ENCODE data around the gene RASSF5.

Gene RASSF5

GRCh38 chr1:206497363-206497762, 10.0 kb upstream of the RASSF5 start:
- no peak overlapping the region for H3K4me3 ChIP-seq (ENCODE audit: low read length)
- no peak for TF ChIP-seq ZNF274 (IDR thresholded peaks at IDR 0.05; ENCODE audit: low read depth, low read length)

GRCh38 chr1:206497774-206498173, 9.6 kb upstream of the RASSF5 start:
- no peak for TF ChIP-seq ZNF274 (IDR thresholded peaks at IDR 0.05; ENCODE audit: low read depth, low read length)
- H3K4me3 ChIP-seq (ENCODE audit: low read length): no peak overlapping the region

DNA sequence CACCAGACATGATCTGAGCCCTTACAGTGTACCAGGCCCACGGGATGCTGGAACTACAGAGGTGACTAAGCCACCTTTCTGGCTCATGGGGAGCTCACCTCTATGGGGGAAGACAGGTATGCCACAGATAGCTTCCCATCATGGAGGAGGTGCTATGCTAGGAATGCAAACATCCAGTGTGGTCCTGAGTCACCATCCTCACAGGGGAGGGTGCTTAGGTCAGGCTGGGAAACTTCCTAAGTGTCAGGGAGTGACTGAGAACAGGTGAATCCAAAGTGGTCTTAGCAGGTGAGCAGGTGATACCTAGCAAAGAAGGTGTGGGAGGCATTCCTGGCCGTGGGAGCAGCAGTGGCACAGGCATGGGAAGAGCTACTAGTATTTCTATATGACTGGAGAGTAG, 8.6 kb upstream of the RASSF5 start:
- TF ChIP-seq ZNF274 (IDR thresholded peaks at IDR 0.05; ENCODE audit: low read depth, low read length): no peak
- H3K4me3 ChIP-seq (ENCODE audit: low read length): no peak overlapping the region

- H3K4me3 ChIP-seq (ENCODE audit: low read length): no peak overlapping the region
- no peak for TF ChIP-seq ZNF274 (IDR thresholded peaks at IDR 0.05; ENCODE audit: low read depth, low read length)
Observed at GRCh38 chr1:206500046-206500445, 7.3 kb upstream of the RASSF5 start.

- H3K4me3 ChIP-seq (ENCODE audit: low read length): no peak overlapping the region
- TF ChIP-seq ZNF274 (IDR thresholded peaks at IDR 0.05; ENCODE audit: low read depth, low read length): no peak
Observed at GRCh38 chr1:206501881-206502280, 5.5 kb upstream of the RASSF5 start.

DNA sequence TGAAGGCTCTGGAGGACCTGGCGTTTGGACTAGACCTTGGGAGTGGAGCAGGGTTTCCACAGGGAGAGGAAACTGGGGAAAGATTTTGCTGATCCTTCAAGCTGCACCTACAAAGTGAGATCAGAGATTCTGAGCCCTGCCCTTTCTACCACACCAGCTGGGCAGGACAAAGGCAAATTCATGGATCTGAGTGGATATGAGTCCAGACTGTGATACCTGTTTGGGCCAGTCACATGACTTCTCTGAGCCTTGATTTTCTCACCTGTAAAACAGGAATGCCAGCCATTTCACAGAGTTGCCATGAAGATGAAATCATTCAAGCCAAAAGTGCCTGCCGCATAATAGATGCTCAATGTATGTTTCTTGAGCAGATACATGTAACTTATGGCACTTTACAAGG, 4.9 kb upstream of the RASSF5 start:
- TF ChIP-seq ZNF274 (IDR thresholded peaks at IDR 0.05; ENCODE audit: low read depth, low read length): no peak
- H3K4me3 ChIP-seq (ENCODE audit: low read length): no peak overlapping the region

DNA sequence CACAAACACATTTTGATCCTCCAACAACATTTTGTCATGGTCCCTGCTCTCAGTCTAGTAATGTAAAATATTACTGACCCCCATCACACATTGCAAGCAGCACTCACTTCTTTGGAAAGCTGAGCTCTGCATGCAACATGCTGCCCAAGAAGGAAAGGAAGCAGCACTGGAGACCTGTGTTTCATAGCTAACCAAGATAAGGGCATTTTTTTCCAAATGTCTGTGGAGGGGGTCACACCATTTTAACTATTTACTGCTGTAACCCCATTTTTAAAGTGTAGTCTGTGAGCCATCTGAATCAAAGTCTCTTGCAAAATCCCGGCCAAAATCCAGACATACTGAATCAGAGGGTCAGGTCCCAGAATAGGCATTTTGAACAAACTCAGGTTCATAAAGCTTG, 4.5 kb upstream of the RASSF5 start:
- no peak for TF ChIP-seq ZNF274 (IDR thresholded peaks at IDR 0.05; ENCODE audit: low read depth, low read length)

GRCh38 chr1:206503591-206504362, 3.6 kb upstream of the RASSF5 start:
- no peak overlapping the region for H3K4me3 ChIP-seq (ENCODE audit: low read length)
- no peak for TF ChIP-seq ZNF274 (IDR thresholded peaks at IDR 0.05; ENCODE audit: low read depth, low read length)

More for the DNA sequence above, 4.5 kb upstream of the RASSF5 start:
- no peak overlapping the region for H3K4me3 ChIP-seq (ENCODE audit: low read length)

GRCh38 chr1:206504363-206504713, 3.0 kb upstream of the RASSF5 start:
- no peak for TF ChIP-seq ZNF274 (IDR thresholded peaks at IDR 0.05; ENCODE audit: low read depth, low read length)
- no peak overlapping the region for H3K4me3 ChIP-seq (ENCODE audit: low read length)

- no peak overlapping the region for H3K4me3 ChIP-seq (ENCODE audit: low read length)
- TF ChIP-seq ZNF274 (IDR thresholded peaks at IDR 0.05; ENCODE audit: low read depth, low read length): no peak
Observed at GRCh38 chr1:206505702-206506355, 1.5 kb upstream of the RASSF5 start.

DNA sequence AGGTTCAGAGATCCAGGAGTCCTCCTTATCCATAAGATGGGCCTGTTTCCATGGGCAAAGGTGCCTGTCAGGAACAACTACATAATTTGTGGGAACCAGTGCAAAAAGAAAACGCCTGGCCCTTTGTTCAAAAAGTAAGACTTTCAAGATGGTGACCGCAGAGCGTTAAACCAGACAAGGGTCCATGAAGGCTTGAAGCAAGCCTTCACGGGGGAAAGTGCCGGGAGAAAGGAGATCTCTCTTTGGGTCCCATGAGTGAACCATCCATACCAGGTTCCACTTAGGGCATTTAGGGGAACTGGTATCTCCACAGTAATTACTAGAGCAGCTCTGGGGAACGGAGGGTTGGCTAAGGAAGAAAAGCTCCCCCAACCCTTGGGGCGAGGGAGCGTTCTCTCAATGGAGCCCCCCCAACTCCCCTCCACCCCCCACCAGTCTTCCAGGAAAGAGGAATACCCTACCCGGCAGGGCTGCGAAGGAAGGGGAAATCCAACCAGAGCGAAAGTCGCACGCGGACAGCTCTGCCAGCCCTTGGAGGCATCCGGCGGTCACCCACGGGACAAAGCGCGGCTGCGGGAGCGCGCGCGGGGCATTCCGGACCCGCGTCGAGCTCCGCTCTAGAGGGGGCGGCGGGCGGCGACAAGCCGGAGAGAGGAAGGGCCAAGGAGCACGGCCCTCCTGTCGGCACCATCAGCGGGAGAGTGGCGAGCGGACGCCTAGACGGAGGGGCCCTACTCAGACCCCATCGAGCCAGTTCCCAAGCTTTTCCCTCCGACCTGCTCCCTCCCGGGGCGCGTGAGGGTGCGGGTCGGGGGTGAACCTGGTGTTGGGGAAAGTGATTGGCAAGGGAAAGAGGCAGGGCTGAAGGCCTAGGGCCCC, 687 bp upstream of the RASSF5 start:
- peak overlapping the region; percentile 66; the same call in 1 of the 2 replicates for H3K4me3 ChIP-seq (ENCODE audit: low read length)
- no peak for TF ChIP-seq ZNF274 (IDR thresholded peaks at IDR 0.05; ENCODE audit: low read depth, low read length)

GRCh38 chr1:206508130-206508889, 979 bp downstream of the RASSF5 start:
- H3K4me3 ChIP-seq (ENCODE audit: low read length): peak overlapping the region; percentile 66; the same call in 1 of the 2 replicates
- TF ChIP-seq ZNF274 (IDR thresholded peaks at IDR 0.05; ENCODE audit: low read depth, low read length): no peak

DNA sequence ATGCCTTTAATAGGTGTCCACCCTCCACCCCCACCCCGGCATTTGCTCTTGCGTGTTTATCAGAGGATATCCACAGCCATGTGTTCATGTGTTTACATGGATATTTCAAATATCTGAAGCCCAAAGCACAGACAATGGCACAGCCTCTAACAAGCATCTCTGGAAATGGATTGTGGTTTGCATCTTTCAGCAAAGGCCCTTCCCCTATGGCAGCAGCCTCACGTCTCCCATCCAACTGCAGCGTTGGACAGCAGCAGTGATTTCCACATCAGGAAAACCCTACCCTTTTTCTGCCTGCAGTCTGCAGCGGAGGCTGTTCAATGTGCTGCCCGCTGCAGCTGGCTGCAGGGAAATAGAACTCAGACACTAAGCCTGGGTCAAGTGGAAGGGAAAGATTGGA, 1.6 kb downstream of the RASSF5 start:
- no peak overlapping the region for H3K4me3 ChIP-seq (ENCODE audit: low read length)
- TF ChIP-seq ZNF274 (IDR thresholded peaks at IDR 0.05; ENCODE audit: low read depth, low read length): no peak
